HG03354 (cell line): ENCODE measurements around the gene CEACAM21.
"Not testable (repeated sequence)": the region's sequence is repeated elsewhere in the genome, so short reads cannot be mapped to it uniquely, and the experiment has no call there.

ENCODE experiments used
- ATAC-seq: cut with Tn5 transposase; IDR thresholded peaks from one replicate; pipeline ENCODE4 v1.9.1; 2021; ENCODE audit warnings: mild to moderate bottlenecking; ENCODE audit not compliant: unreplicated experiment, poor library complexity, severe bottlenecking

Gene CEACAM21

GRCh38 chr19:41582577-41583182 lies 6.7 kb downstream of the CEACAM21 start:
- not testable (repeated sequence) for ATAC-seq

- ATAC-seq, result no peak
Measured at GRCh38 chr19:41584260-41584810, 8.4 kb downstream of the CEACAM21 start.

- ATAC-seq, result no peak
Measured at GRCh38 chr19:41584931-41585330, 9.0 kb downstream of the CEACAM21 start.

- no peak for ATAC-seq
Measured at GRCh38 chr19:41586064-41586463, 10.1 kb downstream of the CEACAM21 start.

GRCh38 chr19:41587101-41587837 lies 11.3 kb downstream of the CEACAM21 start:
- no peak for ATAC-seq

GRCh38 chr19:41587838-41588210 lies 11.9 kb downstream of the CEACAM21 start:
- ATAC-seq, result no peak

GRCh38 chr19:41588497-41589209 lies 12.7 kb downstream of the CEACAM21 start:
- no peak for ATAC-seq

GRCh38 chr19:41589371-41589770 lies 13.4 kb downstream of the CEACAM21 start:
- no peak for ATAC-seq

- no peak for ATAC-seq
Measured at GRCh38 chr19:41590936-41591335, 15.0 kb downstream of the CEACAM21 start.

- no peak for ATAC-seq
Measured at GRCh38 chr19:41591951-41592562, 16.1 kb downstream of the CEACAM21 start.

GRCh38 chr19:41595258-41595889 lies 19.4 kb downstream of the CEACAM21 start:
- peak; percentile 65 for ATAC-seq

- no peak for ATAC-seq
Measured at GRCh38 chr19:41595890-41596280, 19.9 kb downstream of the CEACAM21 start.

- no peak for ATAC-seq
Measured at GRCh38 chr19:41597600-41598041, 21.7 kb downstream of the CEACAM21 start.

GRCh38 chr19:41599175-41599966 lies 23.4 kb downstream of the CEACAM21 start:
- ATAC-seq, result no peak

GRCh38 chr19:41601771-41602170 lies 25.8 kb downstream of the CEACAM21 start:
- ATAC-seq, result no peak

GRCh38 chr19:41604831-41605230 lies 28.9 kb downstream of the CEACAM21 start:
- no peak for ATAC-seq

GRCh38 chr19:41606215-41606837 lies 30.4 kb downstream of the CEACAM21 start:
- no peak for ATAC-seq

GRCh38 chr19:41607668-41608067 lies 31.7 kb downstream of the CEACAM21 start:
- no peak for ATAC-seq
